NCI-H1417 (cell line): ENCODE measurements around the gene NADK.

Source experiments
- DNase-seq, 3 experiments: peaks; one replicate each; lab custom pipeline; 2025; lab: John Stamatoyannopoulos, UW

The NADK gene

GRCh38 chr1:1777950-1778662, at the start of gene NADK:
Gene NADK (minus strand): TSS chr1:1778470. CDS start chr1:1765406, 13,064 bp downstream.
- DNase-seq, result peak; percentile 70 to 86 (median 70)

GRCh38 chr1:1827089-1827848, 49.0 kb upstream of the NADK start:
- DNase-seq, result no peak

GRCh38 chr1:1826356-1827088, 48.3 kb upstream of the NADK start:
- no peak for DNase-seq

- DNase-seq, result no peak
Measured at GRCh38 chr1:1825217-1825616, 46.9 kb upstream of the NADK start.

- DNase-seq, result no peak
Measured at GRCh38 chr1:1819762-1820161, 41.5 kb upstream of the NADK start.

GRCh38 chr1:1817221-1817620, 39.0 kb upstream of the NADK start:
- no peak for DNase-seq

GRCh38 chr1:1815606-1816281, 37.5 kb upstream of the NADK start:
- no peak for DNase-seq

- DNase-seq, result no peak
Measured at GRCh38 chr1:1809489-1809888, 31.2 kb upstream of the NADK start.

GRCh38 chr1:1808206-1808605, 29.9 kb upstream of the NADK start:
- DNase-seq, result no peak

GRCh38 chr1:1806890-1807289, 28.6 kb upstream of the NADK start:
- no peak for DNase-seq

- DNase-seq, result no peak
Measured at GRCh38 chr1:1804301-1804700, 26.0 kb upstream of the NADK start.

GRCh38 chr1:1802871-1803270, 24.6 kb upstream of the NADK start:
- DNase-seq, result no peak

- DNase-seq, result no peak
Measured at GRCh38 chr1:1799716-1800115, 21.4 kb upstream of the NADK start.

GRCh38 chr1:1797731-1798341, 19.6 kb upstream of the NADK start:
- no peak for DNase-seq

- no peak for DNase-seq
Measured at GRCh38 chr1:1796466-1796865, 18.2 kb upstream of the NADK start.

GRCh38 chr1:1794999-1795398, 16.7 kb upstream of the NADK start:
- no peak for DNase-seq

GRCh38 chr1:1793481-1794244, 15.4 kb upstream of the NADK start:
- DNase-seq, result no peak

GRCh38 chr1:1788646-1789431, 10.6 kb upstream of the NADK start:
- DNase-seq, result peak in 1 of 3 experiments; percentile 4

GRCh38 chr1:1788136-1788535, 9.9 kb upstream of the NADK start:
- no peak for DNase-seq
